Measurements from ENCODE around the gene KIAA0825. TPM values are rescaled to one million over a fixed set of nuclear protein-coding genes. Genes with fewer than 3 reads are reported as not detected.

KIAA0825 gene
- polyA plus RNA-seq, 1 of the 3 experiments (the other 2 are of a cell fraction), result 0.61 TPM

- no peak for TF ChIP-seq JUND (IDR thresholded peaks at IDR 0.05)
- TF ChIP-seq IRF3 (IDR thresholded peaks at IDR 0.05; ENCODE audit: low read depth, low read length), result no peak
- TF ChIP-seq USF2 (IDR thresholded peaks at IDR 0.05; ENCODE audit: borderline replicate concordance, low read depth, low read length), result no peak
- no peak for TF ChIP-seq RFX5 (IDR thresholded peaks at IDR 0.05; ENCODE audit: low read length)
- no peak for TF ChIP-seq TEAD4 (IDR thresholded peaks at IDR 0.05; ENCODE audit: borderline replicate concordance, insufficient read depth)
- TF ChIP-seq TCF12 (IDR thresholded peaks at IDR 0.05), result no peak
- no peak for TF ChIP-seq GATA2 (CRISPR knock-in tag; IDR thresholded peaks at IDR 0.05)
- TF ChIP-seq NFIC (IDR thresholded peaks at IDR 0.05; ENCODE audit: borderline replicate concordance), result no peak
- TF ChIP-seq GABPA (IDR thresholded peaks at IDR 0.05; ENCODE audit: low read depth), result no peak
- no peaks in the 10 kb centered on the region for H3K9me3 ChIP-seq
- no peaks in the 10 kb centered on the region for H3K9me2 ChIP-seq
- H2AFZ ChIP-seq (ENCODE audit: low read depth), result no peak overlapping the region
- no peaks in the 10 kb centered on the region for H4K20me1 ChIP-seq (ENCODE audit: insufficient read depth)
- ChIA-PET POLR2A (no interaction called here), CTCF (interaction anchor here (0.6 kb wide), 2 partner anchors 12 to 186 kb away, joined by 3 read pairs; no protein-coding TSS in a partner anchor)
- H3K4me1 ChIP-seq (ENCODE audit: control insufficient read depth in 1 of 2, insufficient read depth in 2 of 2, low read depth in 1 of 2, low read length in 1 of 2), result peaks cover 4 to 5% of the 10 kb centered on the region in 2 experiments; a peak in 3 of 4 replicates
- H3K27me3 ChIP-seq (ENCODE audit: insufficient read depth), result no peaks in the 10 kb centered on the region
- peak overlapping the region in 1 of 2 experiments; percentile 60; a peak in 2 of 4 replicates for H3K27ac ChIP-seq (ENCODE audit: low read depth in 2 of 2, low read length in 1 of 2)
- DNase-seq, result no peak
- peak overlapping the region; percentile 7; the same call in 1 of the 2 replicates for H3K4me2 ChIP-seq
- H3K4me3 ChIP-seq (ENCODE audit: low read depth in 2 of 2, low read length in 1 of 2), result no peak overlapping the region
- H3K79me2 ChIP-seq (ENCODE audit: insufficient read depth), result peaks cover 83% of the 10 kb centered on the region
- no peaks in the 10 kb centered on the region for H3K36me3 ChIP-seq (replicated peaks in 1 of 2; ENCODE audit: control insufficient read depth in 1 of 2, insufficient read depth in 2 of 2, low read length in 1 of 2)
- H3K9ac ChIP-seq, result no peak overlapping the region
- H3F3A ChIP-seq (replicated peaks; ENCODE audit: insufficient read depth), result peaks cover 4% of the 10 kb centered on the region
Measured at GRCh38 chr5:94623011-94623410, 4.6 kb upstream of the KIAA0825 start.

- H3K9me3 ChIP-seq, result no peaks in the 10 kb centered on the region
- no peak overlapping the region for H3K4me3 ChIP-seq (ENCODE audit: low read depth in 2 of 2, low read length in 1 of 2)
- H3K27me3 ChIP-seq (ENCODE audit: insufficient read depth), result no peaks in the 10 kb centered on the region
- H3K36me3 ChIP-seq (replicated peaks in 1 of 2; ENCODE audit: control insufficient read depth in 1 of 2, insufficient read depth in 2 of 2, low read length in 1 of 2), result no peaks in the 10 kb centered on the region
- H3K9me2 ChIP-seq, result no peaks in the 10 kb centered on the region
- H3K4me2 ChIP-seq, result no peak overlapping the region
- TF ChIP-seq RFX5 (IDR thresholded peaks at IDR 0.05; ENCODE audit: low read length) (no peak), JUND (IDR thresholded peaks at IDR 0.05) (no peak), NFIC (IDR thresholded peaks at IDR 0.05; ENCODE audit: borderline replicate concordance) (no peak), FOXJ3 (CRISPR knock-in tag; IDR thresholded peaks at IDR 0.05) (no peak), ZBTB33 (IDR thresholded peaks at IDR 0.05; ENCODE audit: borderline replicate concordance, low read depth) (no peak), RCOR1 (IDR thresholded peaks at IDR 0.05; ENCODE audit: low read length) (no peak), USF1 (IDR thresholded peaks at IDR 0.05; ENCODE audit: borderline replicate concordance, low read depth) (no peak), SIN3A (IDR thresholded peaks at IDR 0.05; ENCODE audit: borderline replicate concordance, low read depth, low read length) (no peak), ELF1 (IDR thresholded peaks at IDR 0.05) (no peak)
- peaks cover 5 to 7% of the 10 kb centered on the region in 2 experiments; a peak in 3 of 4 replicates for H3K4me1 ChIP-seq (ENCODE audit: control insufficient read depth in 1 of 2, insufficient read depth in 2 of 2, low read depth in 1 of 2, low read length in 1 of 2)
- no peak for DNase-seq
- no peak overlapping the region for H3K9ac ChIP-seq
- ChIA-PET POLR2A (no interaction called here), CTCF (interaction anchor here (0.7 to 1.9 kb wide), 3 partner anchors 52 to 228 kb away, joined by 3 to 4 read pairs (median 3); no protein-coding TSS in a partner anchor)
- H2AFZ ChIP-seq (ENCODE audit: low read depth), result peak overlapping the region; percentile 43; the same call in 1 of the 2 replicates
- peak overlapping the region; percentile 0 to 34; a peak in 2 of 4 replicates for H3K27ac ChIP-seq (ENCODE audit: low read depth in 2 of 2, low read length in 1 of 2)
- no peaks in the 10 kb centered on the region for H4K20me1 ChIP-seq (ENCODE audit: insufficient read depth)
- H3K79me2 ChIP-seq (ENCODE audit: insufficient read depth), result peaks cover 78% of the 10 kb centered on the region
- H3F3A ChIP-seq (replicated peaks; ENCODE audit: insufficient read depth), result peaks cover 9% of the 10 kb centered on the region
- WGBS (ENCODE audit: low lambda C conversion rate), result 62% methylated on average over 5 of the region's 5 CpGs
Measured at GRCh38 chr5:94621763-94622162, 3.4 kb upstream of the KIAA0825 start.
